Ramos (cell line): ENCODE results near the gene SLC35E2B.

Experiments used
- in situ Hi-C: fragments of 300-500 bp; cut with MboI; formaldehyde crosslinking; loops from one replicate; pipeline ENCODE4 v1.14.3; 2022; ENCODE audit warnings: low sequenced_read_pairs; ENCODE audit not compliant: unreplicated experiment

SLC35E2B gene

DNA sequence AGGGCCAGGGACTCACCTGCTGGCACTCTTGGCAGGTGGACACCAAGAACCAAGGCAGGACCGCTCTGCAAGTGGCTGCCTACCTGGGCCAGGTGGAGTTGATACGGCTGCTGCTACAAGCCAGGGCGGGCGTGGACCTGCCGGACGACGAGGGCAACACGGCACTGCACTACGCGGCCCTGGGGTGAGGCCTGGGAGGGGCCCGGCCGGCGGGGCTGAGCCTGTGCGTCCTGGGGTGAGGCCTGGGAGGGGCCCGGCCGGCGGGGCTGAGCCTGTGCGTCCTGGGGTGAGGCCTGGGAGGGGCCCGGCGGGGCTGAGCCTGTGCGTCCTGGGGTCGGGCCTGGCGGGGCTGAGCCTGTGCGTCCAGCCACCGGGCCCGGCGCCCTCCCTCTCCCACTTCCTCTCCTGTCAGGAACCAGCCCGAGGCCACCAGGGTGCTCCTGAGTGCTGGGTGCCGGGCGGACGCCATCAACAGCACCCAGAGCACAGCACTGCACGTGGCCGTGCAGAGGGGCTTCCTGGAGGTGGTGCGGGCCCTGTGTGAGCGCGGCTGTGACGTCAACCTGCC lies 65.2 kb downstream of the SLC35E2B start:
- in situ Hi-C loops: no loop called here

GRCh38 chr1:1626207-1627141 lies 66.1 kb downstream of the SLC35E2B start:
- in situ Hi-C loops: no loop called here

- in situ Hi-C loops: no loop called here
These were observed 66.8 kb downstream of the SLC35E2B start for GRCh38 chr1:1625824-1626206.

DNA sequence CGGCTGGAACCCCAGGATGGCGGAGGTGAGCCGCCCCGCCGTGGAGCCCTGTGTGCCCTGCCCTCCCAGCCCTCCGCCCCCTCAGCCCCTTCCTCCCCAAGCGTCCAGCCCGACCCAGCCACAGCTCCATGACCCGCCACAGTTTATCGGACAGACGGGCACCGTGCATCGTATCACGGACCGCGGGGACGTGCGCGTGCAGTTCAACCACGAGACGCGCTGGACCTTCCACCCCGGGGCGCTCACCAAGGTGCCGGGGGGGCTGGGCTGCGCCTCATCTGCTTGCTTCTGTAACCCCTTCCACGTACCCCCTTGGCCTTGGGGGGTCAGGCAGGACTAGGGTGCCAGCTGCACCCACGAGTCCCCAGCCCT lies 67.2 kb downstream of the SLC35E2B start:
- in situ Hi-C loops: no loop called here

DNA sequence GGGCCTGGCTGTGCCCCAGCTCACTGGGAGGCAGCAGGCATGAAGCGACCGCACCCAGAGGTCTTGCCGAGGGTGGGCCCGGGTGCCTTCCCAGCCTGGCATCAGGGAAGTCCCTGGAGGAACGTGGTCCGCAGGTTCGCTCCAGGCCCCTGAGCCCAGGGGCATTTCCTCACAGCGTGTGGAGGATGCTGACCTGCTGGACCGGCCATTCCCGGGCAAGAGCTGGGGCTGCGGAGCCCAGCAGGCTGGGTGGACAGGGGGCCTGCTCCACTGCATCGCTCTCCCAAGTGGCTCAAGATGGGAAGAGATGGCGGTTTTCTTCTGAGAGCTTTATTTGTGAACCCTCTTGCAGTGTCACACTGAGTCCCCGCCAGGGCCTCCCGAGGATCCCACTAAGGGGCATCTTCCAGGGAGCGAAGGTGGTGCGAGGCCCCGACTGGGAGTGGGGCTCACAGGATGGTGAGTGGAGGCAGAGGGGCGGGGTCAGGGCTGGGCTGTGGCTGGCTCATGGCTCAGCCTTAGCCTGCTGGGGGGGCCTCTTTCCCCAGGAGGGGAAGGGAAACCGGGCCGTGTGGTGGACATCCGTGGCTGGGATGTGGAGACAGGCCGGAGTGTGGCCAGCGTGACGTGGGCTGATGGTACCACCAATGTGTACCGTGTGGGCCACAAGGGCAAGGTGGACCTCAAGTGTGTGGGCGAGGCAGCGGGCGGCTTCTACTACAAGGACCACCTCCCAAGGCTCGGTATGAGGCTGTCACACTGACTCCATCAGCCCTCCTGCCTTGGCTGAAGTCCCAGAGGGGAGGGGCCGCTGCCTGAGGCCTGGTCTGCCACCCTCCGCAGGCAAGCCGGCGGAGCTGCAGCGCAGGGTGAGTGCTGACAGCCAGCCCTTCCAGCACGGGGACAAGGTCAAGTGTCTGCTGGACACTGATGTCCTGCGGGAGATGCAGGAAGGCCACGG lies 67.9 kb downstream of the SLC35E2B start:
- in situ Hi-C loops: loop anchor here (25.0 kb wide), 1 partner anchor 763 kb away; the partner anchor contains the start of genes MORN1 and RER1

DNA sequence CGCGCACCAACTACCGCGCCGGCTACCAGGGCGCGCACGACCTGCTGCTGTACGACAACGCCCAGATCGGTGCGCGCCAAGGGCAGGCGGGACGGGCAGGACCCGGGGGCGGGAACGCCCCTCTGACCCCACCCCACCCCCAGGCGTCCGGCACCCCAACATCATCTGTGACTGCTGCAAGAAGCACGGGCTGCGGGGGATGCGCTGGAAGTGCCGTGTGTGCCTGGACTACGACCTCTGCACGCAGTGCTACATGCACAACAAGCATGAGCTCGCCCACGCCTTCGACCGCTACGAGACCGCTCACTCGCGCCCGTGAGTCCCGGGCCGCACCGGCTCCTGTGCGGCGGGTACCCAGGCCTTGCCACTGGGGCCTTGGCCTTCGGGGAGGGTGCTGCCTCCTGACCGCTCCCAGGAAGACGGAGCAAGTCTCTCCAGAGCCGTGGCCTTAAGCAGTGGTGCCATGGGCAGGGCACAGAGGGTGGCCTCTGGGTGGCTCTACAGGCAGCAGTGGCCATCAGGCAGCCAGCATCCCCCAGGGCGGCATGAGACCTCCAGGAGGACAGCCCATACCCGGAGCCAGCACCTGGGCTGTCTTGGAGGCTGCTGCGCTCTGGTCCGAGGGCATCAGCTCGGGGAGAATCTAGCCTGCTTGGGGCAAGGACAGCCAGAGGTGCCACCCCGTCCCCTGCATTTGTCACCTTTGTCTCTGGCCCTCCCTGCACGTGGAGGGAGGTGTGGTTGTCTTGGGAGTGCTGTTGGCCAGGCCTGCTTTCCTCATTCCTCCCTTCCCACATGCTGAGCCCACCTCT lies 68.8 kb downstream of the SLC35E2B start:
- in situ Hi-C loops: loop anchor here (25.0 kb wide), 1 partner anchor 763 kb away; the partner anchor contains the start of genes MORN1 and RER1

- in situ Hi-C loops: loop anchor here (25.0 kb wide), 1 partner anchor 764 kb away; the partner anchor contains the start of genes MORN1 and RER1
These were observed 69.4 kb downstream of the SLC35E2B start for GRCh38 chr1:1623181-1623630.

DNA sequence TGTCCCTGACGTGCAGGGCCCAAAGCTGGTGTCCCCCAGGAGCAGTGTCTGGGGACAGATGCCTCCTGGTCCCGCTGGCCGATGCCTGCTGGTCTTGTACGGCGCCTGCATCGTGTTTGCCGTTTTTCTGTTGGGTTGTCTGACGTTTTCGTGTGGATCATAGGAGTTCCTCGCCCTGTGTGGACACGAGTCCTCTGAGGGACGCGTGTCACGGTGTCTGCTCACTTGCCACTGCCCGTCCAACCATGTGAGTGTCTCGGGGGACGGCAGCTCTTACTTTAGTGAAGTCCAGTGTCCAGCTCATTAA lies 69.9 kb downstream of the SLC35E2B start:
- in situ Hi-C loops: loop anchor here (25.0 kb wide), 1 partner anchor 765 kb away; the partner anchor contains the start of genes MORN1 and RER1

DNA sequence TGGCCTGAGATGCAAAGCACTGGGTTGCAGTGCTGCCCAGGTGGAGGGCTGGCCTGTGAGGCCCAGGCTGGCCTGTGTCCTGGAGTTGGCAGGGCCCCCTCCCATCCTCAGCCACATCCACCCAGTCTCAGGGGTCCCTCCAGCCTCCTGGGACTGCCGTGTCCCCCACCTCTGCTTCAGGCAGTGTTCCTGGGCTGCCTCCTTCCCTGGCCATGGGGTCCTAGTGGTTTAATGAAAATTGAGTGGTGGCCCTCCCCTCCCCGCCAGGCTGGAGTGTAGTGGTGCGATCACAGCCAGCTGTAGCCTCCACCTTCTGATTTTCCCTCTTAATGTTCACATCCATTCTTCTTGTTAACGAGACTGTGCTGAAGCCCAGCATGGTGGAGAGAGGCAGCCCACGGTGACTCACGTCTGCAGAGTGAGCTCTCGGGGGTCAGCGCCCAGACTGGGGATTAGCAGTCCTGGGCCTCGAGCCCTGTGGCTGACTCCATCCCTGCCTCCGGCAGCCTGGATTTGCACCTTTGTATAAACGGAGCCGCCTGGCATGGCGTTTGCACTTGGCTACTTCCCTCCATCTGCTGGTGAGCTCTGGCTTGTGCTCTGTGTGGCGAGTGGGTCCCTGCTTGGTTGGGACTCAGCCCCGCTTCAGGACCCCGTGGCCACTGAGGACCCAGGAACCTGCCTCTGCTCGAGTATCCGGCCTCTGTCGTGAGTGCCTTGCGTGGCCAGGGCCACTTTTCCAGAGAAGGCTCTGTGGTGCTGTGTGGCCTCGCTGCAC lies 70.4 kb downstream of the SLC35E2B start:
- in situ Hi-C loops: loop anchor here (25.0 kb wide), 1 partner anchor 765 kb away; the partner anchor contains the start of genes MORN1 and RER1

DNA sequence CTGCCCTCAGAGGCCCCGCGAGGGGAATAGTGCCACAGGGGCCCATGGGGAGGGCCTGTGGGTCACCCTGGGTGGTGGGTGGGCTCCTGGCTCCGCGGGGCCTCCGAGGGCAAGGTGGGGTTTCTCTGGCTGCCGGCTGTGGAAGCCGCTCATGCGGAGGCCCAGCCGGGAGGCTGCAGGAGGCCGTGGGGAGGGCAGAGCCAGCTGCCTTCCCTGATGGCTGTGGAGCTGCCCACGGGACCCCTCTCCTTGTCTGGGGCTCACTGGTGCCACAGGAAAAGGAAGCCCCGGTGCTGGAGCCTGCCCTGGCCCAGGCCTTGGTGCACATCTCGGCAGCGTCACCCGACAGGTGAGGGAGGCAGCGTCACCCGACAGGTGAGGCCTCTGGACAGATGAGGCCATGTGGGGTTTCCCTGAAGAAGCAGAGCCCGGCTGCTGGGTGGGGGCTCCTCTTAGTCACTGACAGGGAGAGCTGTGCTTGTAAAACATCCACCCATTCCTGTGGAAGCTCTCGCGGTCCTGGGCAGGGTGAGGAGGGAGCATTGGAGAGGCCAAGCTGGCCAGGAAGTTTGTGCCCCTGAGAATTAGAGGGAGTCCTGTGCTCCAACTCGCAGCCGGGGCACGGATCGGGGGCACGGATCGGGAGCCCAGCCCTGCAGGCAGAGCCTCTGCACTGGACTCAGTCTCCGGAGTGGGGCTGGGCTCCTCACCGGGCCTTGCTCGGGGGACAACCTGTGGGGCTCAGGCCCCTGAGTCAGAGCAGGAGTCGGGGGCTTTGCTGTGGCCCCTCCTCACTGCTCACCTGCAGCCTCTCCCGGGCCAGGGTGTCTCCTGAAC lies 71.2 kb downstream of the SLC35E2B start:
- in situ Hi-C loops: loop anchor here (25.0 kb wide), 1 partner anchor 766 kb away; the partner anchor contains the start of genes MORN1 and RER1

DNA sequence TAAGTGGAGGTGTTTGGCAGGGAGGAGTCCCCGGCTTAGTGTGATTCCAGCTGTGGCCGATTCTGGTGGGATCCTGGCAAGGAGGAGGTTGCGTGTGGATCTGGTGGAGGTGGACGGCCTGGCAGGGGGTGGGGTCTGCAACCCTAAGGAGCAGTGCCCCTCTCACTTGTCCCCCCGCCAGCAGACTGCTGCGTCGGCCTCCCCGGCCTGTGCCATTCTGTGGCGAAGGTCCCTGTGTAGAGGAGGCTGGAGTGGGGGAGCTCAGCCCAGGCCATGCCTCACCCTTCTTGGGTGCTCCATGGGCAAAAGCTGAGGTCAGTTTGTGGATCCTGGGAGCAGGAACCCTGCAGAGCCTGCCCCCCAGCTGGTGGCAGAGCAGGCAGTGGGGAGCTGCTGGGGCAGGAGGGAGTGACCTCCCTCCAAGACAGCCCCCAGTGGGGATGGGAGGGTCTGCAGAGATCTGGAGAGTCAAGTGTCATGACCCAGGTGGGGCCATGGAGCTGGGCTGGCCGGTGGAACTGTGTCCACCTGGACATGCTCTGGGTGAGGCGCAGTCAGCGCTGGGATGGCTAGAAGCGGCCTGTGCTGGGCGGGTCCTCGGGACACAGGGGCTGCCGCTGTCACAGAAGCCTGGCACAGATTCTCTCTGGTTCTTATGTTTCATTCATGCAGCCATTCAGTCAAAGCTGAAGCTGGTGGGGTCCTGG lies 72.0 kb downstream of the SLC35E2B start:
- in situ Hi-C loops: loop anchor here (25.0 kb wide), 1 partner anchor 767 kb away; the partner anchor contains the start of genes MORN1 and RER1

GRCh38 chr1:1619917-1620361 lies 72.7 kb downstream of the SLC35E2B start:
- in situ Hi-C loops: loop anchor here (25.0 kb wide), 1 partner anchor 767 kb away; the partner anchor contains the start of genes MORN1 and RER1

GRCh38 chr1:1618396-1619068 lies 74.1 kb downstream of the SLC35E2B start:
- in situ Hi-C loops: loop anchor here (25.0 kb wide), 1 partner anchor 769 kb away; the partner anchor contains the start of genes MORN1 and RER1

GRCh38 chr1:1617925-1618324 lies 74.7 kb downstream of the SLC35E2B start:
- in situ Hi-C loops: loop anchor here (25.0 kb wide), 1 partner anchor 769 kb away; the partner anchor contains the start of genes MORN1 and RER1

DNA sequence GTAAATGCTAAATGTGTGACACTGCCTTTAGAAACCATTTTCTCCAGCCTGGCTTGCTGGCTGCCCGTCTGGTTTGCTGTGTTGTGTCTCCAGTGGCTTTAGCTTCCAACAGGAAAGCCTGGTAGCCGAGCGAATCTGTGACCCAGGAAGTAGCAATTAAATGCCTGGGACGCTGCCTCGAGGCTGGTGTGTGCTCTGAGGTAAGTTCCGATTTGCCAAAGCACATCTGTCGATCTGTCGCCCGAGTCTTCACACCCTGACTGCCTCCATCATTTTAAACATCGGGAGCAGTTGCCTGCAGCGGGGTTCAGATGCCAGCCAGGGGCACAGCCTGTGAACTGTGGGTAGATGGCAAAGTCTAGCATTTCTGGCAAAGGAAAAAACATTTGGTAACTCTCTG lies 75.1 kb downstream of the SLC35E2B start:
- in situ Hi-C loops: loop anchor here (25.0 kb wide), 1 partner anchor 770 kb away; the partner anchor contains the start of genes MORN1 and RER1

DNA sequence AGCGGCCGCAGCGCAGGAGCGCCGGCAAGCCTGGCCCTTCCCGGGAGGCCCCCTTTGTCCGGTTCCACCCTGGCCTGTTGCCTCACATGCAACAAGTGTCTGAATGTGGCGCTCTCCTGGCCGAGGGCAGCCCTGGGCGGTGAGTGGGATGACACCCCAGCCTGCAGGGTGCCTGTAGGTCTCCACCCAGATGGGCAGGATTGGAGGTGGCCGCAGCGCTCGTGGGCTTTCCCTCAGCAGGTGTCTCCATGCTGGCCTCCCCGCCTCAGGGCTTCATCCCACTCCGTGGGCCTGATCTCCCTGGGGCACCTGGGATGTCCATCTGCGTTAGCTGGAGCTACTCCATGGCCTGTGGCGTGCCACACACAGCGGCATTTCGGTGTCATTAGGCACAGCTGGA lies 75.8 kb downstream of the SLC35E2B start:
- in situ Hi-C loops: loop anchor here (25.0 kb wide), 1 partner anchor 770 kb away; the partner anchor contains the start of genes MORN1 and RER1
